Neural cell (in vitro differentiated cells): ENCODE results near the gene ST3GAL3. TPM values are rescaled to one million over a fixed set of nuclear protein-coding genes. Genes with fewer than 3 reads are reported as not detected.

Experiments
- H2AFZ ChIP-seq: fragments of 200-600, 300-800 bp; sonication (generic), shearing (Covaris generic); 2 replicates; pipeline ENCODE4 v1.6.0; 2014; ENCODE audit warnings: low read depth, mild to moderate bottlenecking, antibody characterized with exemption, low read length, moderate library complexity
- H3F3A ChIP-seq: fragments of 200-600 bp; shearing (Covaris generic); 2 replicates; pipeline ENCODE4 v1.6.1; 2016; ENCODE audit warnings: mild to moderate bottlenecking, moderate library complexity, mixed read lengths, antibody characterized with exemption, low read length; ENCODE audit not compliant: insufficient read depth, poor library complexity, severe bottlenecking
- H3K27ac ChIP-seq: fragments of 200-600, 300-800 bp; sonication (generic), shearing (Covaris generic); 2 replicates; pipeline ENCODE4 v1.5.1; 2014; ENCODE audit warnings: mild to moderate bottlenecking, low read length, moderate library complexity
- H3K27me3 ChIP-seq: fragments of 300-800, 200-600 bp; sonication (generic), shearing (Covaris generic); 2 replicates; pipeline ENCODE4 v1.6.0; 2014; ENCODE audit warnings: mild to moderate bottlenecking, low read depth, low read length, moderate library complexity; ENCODE audit not compliant: insufficient read depth
- H3K36me3 ChIP-seq: fragments of 300-800, 200-600 bp; sonication (generic), shearing (Covaris generic); 2 replicates; pipeline ENCODE4 v1.5.1; 2014; ENCODE audit warnings: mild to moderate bottlenecking, antibody characterized with exemption, low read length, moderate library complexity; ENCODE audit not compliant: insufficient read depth
- H3K4me2 ChIP-seq: fragments of 300-800, 200-600 bp; sonication (generic), shearing (Covaris generic); 2 replicates; pipeline ENCODE4 v1.6.0; 2014; ENCODE audit warnings: mild to moderate bottlenecking, low read length
- H3K4me3 ChIP-seq: fragments of 300-800, 200-600 bp; sonication (generic), shearing (Covaris generic); 2 replicates; pipeline ENCODE4 v1.5.1; 2014; ENCODE audit warnings: mild to moderate bottlenecking, low read length, moderate library complexity
- H3K79me2 ChIP-seq: fragments of 200-600 bp; shearing (Covaris generic); replicated peaks from 2 replicates; pipeline ENCODE4 v1.6.0; 2014; ENCODE audit warnings: mild to moderate bottlenecking, low read length, moderate library complexity; ENCODE audit not compliant: insufficient read depth
- H3K9ac ChIP-seq: fragments of 300-800, 200-600 bp; sonication (generic), shearing (Covaris generic); 2 replicates; pipeline ENCODE4 v1.6.1; 2016; ENCODE audit warnings: mild to moderate bottlenecking, low read length, mixed read lengths
- H3K9me2 ChIP-seq: fragments of 200-600 bp; shearing (Covaris generic); 2 replicates; pipeline ENCODE4 v1.6.1; 2016; ENCODE audit warnings: mild to moderate bottlenecking, low read length, mixed read lengths; ENCODE audit not compliant: insufficient read depth
- H3K9me3 ChIP-seq: fragments of 200-600, 300-800 bp; sonication (generic), shearing (Covaris generic); 2 replicates; pipeline ENCODE4 v1.6.1; 2016; ENCODE audit warnings: mild to moderate bottlenecking, mixed run types, low read length, moderate library complexity, mixed read lengths
- H4K20me1 ChIP-seq: fragments of 200-600 bp; shearing (Covaris generic); 2 replicates; pipeline ENCODE4 v1.6.1; 2016; ENCODE audit warnings: mild to moderate bottlenecking, mixed run types; ENCODE audit not compliant: insufficient read depth
- CTCF ChIP-seq: fragments of 450-650 bp; IDR thresholded peaks from 2 replicates; pipeline ENCODE4 v1.5.1; 2014; ENCODE audit warnings: antibody characterized with exemption, mild to moderate bottlenecking, moderate library complexity; ENCODE audit not compliant: poor library complexity, severe bottlenecking
- EP300 ChIP-seq: fragments of 450-650 bp; conservative IDR thresholded peaks from 2 replicates; pipeline ENCODE4 v1.6.1; 2014; ENCODE audit warnings: antibody characterized with exemption, mild to moderate bottlenecking, moderate library complexity; ENCODE audit not compliant: poor library complexity, severe bottlenecking
- EZH2 ChIP-seq: fragments of 200-600, 300-800 bp; shearing (Covaris generic), sonication (generic); IDR thresholded peaks from 2 replicates; pipeline ENCODE4 v1.6.1; 2014; ENCODE audit warnings: antibody characterized with exemption, low read length, borderline replicate concordance, mild to moderate bottlenecking; ENCODE audit not compliant: insufficient read depth, poor library complexity, severe bottlenecking
- MXI1 ChIP-seq: fragments of 450-650 bp; conservative IDR thresholded peaks from 2 replicates; pipeline ENCODE4 v1.6.1; 2014; ENCODE audit warnings: antibody characterized with exemption, mild to moderate bottlenecking; ENCODE audit not compliant: poor library complexity, severe bottlenecking
- POLR2AphosphoS5 ChIP-seq: IDR thresholded peaks from 2 replicates; pipeline ENCODE4 v1.6.1; 2012
- RAD21 ChIP-seq: fragments of 450-650 bp; conservative IDR thresholded peaks from 2 replicates; pipeline ENCODE4 v1.6.1; 2014; ENCODE audit warnings: antibody characterized with exemption, mild to moderate bottlenecking, moderate library complexity
- REST ChIP-seq: IDR thresholded peaks from 2 replicates; pipeline ENCODE4 v1.6.1; 2012; ENCODE audit warnings: borderline replicate concordance
- SMC3 ChIP-seq: fragments of 450-650 bp; conservative IDR thresholded peaks from 2 replicates; pipeline ENCODE4 v1.6.1; 2014; ENCODE audit warnings: antibody characterized with exemption, mild to moderate bottlenecking, moderate library complexity; ENCODE audit not compliant: poor library complexity
- TAF1 ChIP-seq: IDR thresholded peaks from 2 replicates; pipeline ENCODE4 v1.6.1; 2012; ENCODE audit warnings: low read depth
- polyA plus RNA-seq: library from polyadenylated mRNA; depleted of rRNA; stranded (reverse); fragments of >200 nt; gene quantifications from 2 replicates; pipeline ENCODE4 v1.2.3, GENCODE V29; 2014

Gene ST3GAL3
- polyA plus RNA-seq, 1 donor from 2014 or later: 36.8 TPM

GRCh38 chr1:43671193-43671592 is 36.1 kb upstream of the ST3GAL3 start:
- Histone ChIP-seq H3K4me2 (no peak overlapping the region), H3F3A (no peaks in the 10 kb centered on the region), H3K9ac (no peak overlapping the region), H3K9me3 (no peaks in the 10 kb centered on the region), H3K79me2 (no peaks in the 10 kb centered on the region), H3K9me2 (no peaks in the 10 kb centered on the region), H3K27me3 (no peaks in the 10 kb centered on the region), H2AFZ (no peak overlapping the region), H4K20me1 (no peaks in the 10 kb centered on the region), H3K27ac (no peak overlapping the region), H3K4me3 (no peak overlapping the region), H3K36me3 (no peaks in the 10 kb centered on the region)
- TF ChIP-seq TAF1 (no peak), REST (no peak), EP300 (no peak), SMC3 (no peak), EZH2 (no peak), RAD21 (no peak), CTCF (no peak), POLR2AphosphoS5 (no peak), MXI1 (no peak)

- Histone ChIP-seq H3K4me3 (no peak overlapping the region), H4K20me1 (no peaks in the 10 kb centered on the region), H3K27ac (no peak overlapping the region)
Observed at GRCh38 chr1:43671626-43672330, 35.6 kb upstream of the ST3GAL3 start.

More at GRCh38 chr1:43671626-43672330, 35.6 kb upstream of the ST3GAL3 start:
- no peaks in the 10 kb centered on the region for H3K9me3 ChIP-seq
- H3K4me2 ChIP-seq: no peak overlapping the region
- TF ChIP-seq SMC3 (no peak), RAD21 (no peak), EZH2 (no peak), POLR2AphosphoS5 (no peak), TAF1 (no peak), MXI1 (no peak), CTCF (no peak), EP300 (no peak), REST (no peak)
- H3K27me3 ChIP-seq: no peaks in the 10 kb centered on the region
- H3K9me2 ChIP-seq: no peaks in the 10 kb centered on the region
- H3K9ac ChIP-seq: no peak overlapping the region
- no peaks in the 10 kb centered on the region for H3K36me3 ChIP-seq
- H2AFZ ChIP-seq: no peak overlapping the region
- no peaks in the 10 kb centered on the region for H3K79me2 ChIP-seq
- H3F3A ChIP-seq: no peaks in the 10 kb centered on the region
